ENCODE measurements around the gene NIN.
"Not testable (repeated sequence)": the region's sequence is repeated elsewhere in the genome, so short reads cannot be mapped to it uniquely, and the experiment has no call there.

Gene NIN

DNA sequence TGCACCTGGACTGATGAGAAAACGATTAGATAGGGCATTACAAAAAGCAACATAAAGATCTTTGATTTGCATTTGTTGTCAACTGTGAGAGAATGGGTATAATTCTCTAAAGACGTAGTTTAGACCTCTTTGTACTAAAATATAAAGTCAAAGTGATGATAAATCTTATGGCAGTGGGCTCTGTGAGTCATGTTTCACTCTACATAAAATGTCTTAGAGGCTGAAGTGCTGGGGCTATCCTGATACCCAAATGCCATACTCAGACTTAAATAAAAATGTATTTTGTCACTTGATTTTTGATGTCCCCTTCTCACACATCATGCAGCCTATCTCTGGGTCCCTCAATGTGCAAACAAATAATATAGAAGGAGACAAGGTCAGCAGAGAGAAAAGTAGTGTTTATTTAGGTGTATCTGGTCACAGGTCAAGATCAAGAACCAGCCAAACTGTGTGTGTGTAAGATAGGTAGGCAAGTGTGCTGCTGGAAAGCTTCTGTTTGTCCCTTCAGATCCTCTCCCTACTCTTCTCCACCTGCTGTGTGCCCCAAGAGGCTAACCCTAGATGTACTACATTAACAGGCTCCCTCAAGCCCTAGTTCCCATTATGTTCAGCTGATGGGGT is 7.0 kb upstream of the NIN start:
- DNase-seq (ENCODE audit: low read depth), result no peak

DNA sequence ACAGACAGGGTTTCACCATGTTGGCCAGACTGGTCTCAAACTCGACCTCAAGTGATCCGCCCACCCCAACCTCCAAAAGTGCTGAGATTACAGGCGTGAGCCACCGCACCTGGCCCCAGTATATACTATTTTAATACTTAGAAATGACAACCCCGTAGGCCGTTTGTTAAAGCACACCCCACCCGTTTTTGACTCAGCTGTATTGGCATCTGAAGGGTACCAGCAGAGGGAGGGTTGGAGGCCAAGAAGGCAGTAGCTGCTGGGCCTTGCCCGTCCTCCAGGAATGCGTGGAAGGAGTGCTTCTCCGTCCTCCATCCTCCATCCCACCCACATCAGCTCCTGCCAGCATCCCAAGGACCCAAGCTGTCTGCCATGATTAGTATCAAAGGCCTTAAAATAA is 6.3 kb upstream of the NIN start:
- DNase-seq (ENCODE audit: low read depth), result no peak

DNA sequence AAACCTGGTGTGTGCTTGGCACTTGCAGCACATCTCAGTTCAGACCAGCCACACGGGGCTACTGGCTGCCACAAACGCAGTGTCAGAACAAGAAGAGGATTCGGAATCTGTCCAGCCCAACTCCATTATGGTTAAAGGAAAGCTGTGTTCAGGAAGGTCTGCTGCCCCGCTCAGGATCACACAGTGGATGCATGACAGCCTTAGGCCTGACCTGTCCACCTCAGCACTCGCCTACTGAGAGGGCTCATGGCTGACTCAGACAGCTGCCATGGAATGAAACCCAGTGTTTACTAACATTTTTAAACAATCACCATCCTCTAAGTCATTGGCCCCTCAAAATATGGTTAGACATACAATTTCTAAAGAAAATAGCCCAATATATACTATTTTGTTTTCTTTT is 5.6 kb upstream of the NIN start:
- DNase-seq (ENCODE audit: low read depth), result no peak

DNA sequence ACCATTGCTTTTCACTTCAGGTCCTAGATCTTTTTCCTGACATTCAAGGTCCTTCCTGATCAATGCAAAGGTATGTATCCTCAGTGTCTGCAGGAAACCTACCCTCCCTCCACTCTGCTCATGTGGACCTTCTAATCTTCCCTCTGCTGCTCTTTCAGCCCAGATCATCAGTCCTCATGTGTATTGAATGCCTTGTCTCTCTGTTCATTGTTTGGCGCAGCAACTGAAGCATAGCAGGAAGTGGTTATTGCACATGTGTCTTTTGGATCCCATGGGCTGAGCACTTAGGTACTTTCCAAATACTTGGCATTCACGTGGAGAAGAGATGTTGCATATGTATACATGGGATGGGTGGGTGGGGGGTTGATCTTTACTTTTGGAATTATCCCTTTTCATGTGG is 4.3 kb upstream of the NIN start:
- no peak for DNase-seq (ENCODE audit: low read depth)

DNA sequence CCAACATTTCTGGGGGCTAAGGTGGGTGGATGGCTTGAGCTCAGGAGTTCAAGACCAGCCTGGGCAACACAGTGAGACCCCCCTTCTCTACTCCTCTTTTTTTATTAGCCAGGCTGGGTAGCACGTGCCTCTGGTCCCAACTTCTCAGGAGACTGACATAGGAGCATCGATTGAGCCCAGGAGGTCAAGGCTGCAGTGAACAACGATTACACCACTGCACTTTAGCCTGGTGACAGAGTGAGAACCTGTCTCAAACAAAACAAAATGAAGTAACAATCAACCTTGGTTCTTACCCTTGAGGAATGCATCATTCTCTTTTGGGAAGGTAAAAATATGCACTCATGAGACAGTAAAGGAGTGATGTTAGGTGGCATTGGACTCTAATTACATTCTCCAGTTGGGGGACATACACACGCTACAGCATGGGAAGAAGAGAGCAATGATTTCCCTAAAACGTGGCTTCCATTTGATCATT is 3.9 kb upstream of the NIN start:
- no peak for DNase-seq (ENCODE audit: low read depth)

DNA sequence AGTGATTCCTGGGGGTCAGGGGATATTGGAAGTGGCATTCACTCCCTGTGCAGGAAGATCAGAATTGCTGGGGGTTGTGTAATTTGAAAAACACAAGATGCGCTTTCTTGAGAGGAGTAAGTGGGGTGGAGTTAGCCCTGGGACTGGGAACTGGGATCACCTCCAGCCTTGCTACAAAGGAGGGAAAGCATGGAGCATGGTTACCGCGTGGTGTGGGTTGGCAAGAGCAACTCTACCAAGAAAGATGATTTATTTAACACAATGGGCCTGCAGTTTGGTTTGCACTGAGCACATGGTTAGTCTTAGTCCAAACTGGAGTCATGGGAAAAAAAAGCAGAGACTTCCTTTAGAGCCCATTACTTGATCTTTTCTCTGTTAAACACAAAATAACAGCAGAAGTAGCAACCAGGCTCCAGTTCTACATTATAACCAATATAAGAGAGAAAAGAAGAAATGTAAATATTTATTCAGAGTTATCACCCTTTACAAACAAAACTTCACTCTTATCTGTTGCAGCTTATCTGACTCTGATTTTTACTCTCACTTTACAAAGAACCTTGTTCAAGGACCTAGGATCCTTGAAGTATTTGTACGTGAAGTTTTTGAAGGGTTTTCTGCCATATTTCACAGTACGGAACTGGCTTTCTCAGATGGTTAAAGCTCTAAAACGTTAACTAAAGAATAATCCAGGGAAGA is 2.1 kb upstream of the NIN start:
- DNase-seq (ENCODE audit: low read depth), result no peak

DNA sequence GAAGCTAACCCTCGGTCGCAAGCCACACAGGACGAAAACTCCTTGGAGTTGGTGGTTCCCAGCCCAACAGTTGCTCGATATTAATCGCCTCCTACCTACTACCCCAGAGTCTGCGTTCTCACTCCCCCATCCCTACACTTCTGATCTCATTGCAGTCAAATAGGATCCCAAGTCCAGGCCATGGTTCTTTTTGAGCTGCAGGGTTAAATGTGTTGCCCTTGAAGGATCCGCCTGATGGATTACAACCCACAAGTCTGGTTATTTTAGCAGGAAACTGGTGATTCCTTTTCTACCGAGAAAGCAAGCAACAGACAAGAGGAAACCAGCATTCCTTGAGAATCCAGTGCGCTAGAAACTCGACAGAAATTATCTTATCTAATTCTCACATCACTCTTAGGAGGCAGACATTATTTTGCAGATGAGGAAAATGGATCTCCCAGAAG is 785 bp upstream of the NIN start:
- no peak for DNase-seq (ENCODE audit: low read depth)

DNA sequence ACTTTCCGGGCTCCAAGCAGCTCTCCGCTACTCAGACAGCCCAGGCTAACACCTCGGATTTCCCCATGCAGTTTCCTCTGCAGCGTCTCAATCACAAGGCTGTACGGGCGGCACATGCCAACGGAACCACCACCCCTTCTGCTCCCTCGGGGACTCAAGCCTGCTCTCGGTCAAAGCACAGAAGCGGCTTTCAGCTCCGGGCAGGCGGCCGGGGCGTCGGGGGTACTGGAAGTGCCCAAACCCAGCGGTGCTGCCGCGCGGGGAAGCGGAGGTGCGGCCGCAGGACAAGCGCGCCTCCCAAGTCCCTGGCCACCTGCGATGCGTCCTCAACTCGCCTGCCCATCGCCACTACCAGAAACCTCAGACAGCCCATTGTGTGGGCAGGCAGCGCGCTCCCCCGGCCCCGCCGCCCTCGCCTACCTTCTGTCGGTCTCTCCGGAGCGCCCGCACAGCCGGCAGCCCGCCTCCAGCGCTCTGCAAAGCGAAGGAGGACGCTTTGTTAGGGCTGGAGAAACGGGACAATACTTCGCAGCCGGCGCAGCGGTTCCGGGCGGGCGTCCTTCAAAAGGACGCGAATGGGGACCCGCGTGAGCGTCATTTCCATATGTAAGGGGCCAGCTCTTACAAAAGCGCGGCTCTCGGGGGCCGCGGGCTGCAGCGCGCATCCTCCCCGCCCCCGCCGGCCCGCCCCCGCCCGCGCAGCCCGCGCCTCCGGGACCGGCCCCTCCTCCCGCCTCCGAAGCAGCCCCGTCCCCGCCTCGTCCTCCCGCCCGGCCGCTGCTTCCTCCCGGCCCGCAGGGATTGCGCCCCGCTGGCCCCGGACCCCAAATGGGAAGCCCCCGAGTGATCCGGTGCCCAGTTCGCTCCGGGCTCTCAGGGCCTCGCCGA is 674 bp downstream of the NIN start:
- DNase-seq (ENCODE audit: low read depth), result peak; percentile 49

DNA sequence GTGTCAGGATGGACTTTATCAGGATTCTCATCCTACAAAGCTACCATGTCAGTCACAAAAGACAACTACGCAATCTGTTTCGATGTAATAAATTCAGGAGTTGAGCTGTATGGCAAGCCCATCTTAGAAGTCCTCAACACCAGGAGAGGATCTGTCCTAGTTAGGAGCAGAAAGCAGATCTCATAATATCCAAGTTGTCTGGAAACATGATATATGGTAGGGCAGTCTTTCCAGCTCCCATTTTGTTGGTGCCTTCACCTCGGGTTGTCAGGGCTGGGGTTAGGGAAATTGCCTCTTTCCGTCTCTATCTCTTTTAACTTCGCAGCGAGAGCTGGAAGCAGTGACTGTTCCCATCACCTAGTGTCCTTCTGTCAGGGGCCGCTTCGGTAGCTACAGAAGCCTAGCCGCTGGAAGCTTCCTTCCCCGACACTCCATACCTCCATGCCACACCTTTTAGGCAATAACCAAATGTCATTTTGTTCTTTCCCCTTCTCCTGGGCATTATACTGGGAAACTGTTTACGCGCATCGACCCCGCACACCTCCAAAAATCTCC is 1.4 kb downstream of the NIN start:
- DNase-seq (ENCODE audit: low read depth), result no peak

DNA sequence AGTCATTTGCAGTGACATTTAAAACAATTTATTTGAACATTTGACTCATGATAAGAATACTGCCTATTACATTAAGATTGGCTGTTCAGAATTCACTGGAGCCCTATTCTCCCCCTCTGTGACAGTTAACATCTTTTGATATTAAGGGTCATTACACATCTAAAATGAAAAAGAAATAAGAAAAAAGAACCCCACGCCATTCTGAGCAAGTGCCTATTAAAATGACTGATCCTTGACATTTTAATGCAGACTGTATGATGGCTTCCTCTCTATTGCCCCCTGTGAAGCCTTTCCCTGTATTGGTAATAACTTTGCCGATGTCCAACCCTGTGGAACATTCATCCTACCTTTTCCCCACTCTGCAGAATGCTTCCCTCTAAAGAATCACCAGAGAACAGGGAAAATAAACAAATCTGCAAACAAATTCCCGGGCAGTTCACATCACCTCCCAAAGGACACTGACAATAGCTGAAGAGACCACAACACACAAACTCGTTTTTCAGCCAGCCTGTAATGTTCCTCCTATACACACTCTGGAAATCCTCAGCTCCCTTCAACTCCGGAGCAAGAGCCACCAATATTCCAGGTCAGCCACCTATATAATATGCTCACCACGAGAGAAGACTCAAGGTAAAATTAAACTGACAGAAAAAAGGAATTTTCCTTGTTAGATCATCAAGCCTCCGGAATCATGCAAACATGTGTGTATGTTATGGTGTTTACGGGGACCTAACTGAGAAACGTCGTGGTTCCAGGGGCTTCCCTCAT is 2.1 kb downstream of the NIN start:
- DNase-seq (ENCODE audit: low read depth), result no peak

DNA sequence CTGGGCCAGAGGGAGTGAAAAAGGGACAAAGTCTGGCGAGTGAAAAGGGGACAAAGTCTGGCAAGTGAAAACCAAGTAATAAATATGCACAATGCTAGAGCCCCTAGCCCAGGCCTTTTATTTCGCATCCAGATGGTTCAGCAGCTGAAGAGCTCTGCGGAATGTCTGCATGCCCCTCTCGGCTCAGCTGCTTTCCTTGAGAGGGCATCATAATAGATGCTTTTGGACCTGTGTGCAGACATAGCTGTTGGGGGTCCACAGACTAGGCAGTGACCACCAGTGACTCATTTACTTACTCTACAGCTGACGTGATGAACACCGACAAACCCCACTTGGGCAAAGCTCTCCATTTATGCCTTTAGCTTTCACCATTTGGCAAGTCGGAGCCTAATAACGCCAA is 4.3 kb downstream of the NIN start:
- no peak for DNase-seq (ENCODE audit: low read depth)

DNA sequence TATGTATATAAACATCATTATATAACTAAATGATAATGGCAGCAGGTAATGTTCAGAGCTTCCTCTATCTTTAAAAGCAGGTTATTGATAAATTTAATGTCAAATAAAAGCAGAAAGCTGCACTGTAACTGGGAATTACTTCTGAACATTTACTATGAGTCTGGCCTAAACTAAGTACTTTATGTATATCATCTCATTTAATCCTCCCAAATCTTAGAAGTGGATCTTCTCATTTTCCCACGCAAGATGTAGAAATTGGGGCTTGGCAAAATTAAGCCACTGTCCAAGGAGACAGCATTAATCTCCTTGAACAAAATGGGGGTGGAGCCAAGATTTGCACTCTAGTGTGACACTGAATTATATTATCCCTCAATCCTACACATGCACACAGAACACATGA is 5.7 kb downstream of the NIN start:
- no peak for DNase-seq (ENCODE audit: low read depth)

DNA sequence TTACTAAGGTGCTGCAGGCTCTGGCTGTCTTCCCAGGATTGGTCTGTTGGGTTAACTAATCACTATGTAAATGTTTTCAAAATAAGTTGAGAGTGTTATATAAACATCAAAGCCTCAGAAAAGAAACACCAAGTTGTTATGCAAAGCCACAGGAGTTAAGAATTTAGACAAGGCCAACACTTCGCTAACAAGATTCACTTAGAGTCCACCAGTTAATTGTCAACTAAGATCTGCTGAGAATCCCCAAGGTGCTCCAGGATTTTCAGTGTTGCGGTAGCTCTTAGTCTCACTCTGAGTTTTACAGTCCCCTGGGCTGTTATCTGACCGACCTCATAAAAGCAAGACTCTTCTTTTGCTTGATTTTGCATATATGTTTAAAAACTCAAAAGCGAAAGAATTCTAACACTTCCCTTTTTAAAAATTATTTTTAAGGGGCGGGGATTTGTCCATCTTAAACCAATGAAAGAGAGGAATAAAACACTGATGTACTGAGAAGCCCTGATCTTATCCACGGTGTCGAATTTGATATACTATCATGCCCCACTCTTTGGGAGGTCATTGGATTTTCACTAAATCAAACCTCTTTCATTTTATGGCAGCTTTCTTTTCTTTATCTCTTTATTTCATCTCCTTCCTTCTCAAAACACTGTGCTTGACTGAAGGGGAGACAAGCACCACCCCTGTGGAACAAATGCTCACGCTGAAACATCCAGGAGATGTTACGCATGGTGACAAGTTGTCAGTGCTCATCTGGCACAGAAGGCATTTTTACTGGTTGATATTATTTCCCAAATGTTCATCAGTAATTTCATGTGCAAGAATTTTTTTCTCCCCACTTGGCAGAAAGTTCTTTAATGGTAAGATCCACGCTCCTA is 7.0 kb downstream of the NIN start:
- no peak for DNase-seq (ENCODE audit: low read depth)

DNA sequence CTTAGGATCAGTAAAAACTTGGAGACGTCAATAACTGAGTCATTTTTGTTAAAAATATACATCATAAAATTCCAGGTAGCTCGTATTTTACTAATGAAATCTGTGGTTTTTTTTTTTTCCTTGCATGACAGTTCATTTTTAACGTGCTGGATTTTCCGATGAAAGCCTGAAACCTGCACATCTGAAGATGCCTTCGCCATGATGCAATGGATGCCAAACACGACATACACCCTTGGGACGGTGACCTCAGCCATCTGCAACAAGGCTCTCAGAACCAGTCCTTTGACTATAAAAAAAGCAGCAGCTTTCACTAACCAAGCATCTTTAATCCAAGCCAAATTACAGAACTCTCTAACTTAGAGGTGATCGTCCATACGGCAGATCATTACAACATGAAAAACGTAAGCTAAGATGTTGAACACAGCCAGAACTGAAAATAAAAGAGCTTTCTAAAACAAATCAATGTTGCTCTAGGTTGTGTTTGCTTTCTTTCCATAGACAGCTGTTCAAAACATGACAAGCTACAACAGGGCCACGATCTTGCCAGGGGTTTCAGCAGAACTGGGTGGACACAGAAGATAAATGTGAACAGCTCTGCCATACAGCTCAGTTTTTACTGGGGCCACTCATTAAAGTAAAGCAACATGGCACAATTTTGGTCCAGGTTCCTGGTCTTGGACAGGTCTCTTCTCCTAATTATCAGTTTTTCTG is 7.8 kb downstream of the NIN start:
- DNase-seq (ENCODE audit: low read depth), result no peak

DNA sequence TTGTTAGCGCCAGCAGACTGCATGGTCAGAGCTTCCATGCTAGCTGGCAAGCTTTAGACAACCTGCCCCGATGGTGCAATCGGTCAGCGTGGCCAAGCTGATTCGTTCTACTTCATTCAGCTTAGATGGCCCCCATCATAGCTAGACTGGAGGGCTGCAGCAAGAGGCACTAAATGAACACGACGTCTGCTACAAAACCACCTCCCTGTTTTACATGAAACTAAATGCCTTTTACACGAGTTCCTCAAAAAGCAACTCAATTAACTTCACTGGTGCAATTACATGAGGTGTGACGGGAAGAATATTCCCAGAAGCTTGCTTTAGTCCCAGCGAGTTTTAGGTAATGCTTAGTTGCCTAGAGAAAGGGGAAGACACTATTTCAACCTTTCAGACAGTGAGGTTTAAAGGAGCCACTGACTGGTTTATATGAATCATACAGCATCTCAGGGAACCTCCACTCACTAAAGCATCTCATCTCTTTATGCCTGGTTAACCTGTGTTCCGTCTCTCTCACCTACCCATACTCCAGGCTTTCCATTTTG is 8.4 kb downstream of the NIN start:
- no peak for DNase-seq (ENCODE audit: low read depth)

DNA sequence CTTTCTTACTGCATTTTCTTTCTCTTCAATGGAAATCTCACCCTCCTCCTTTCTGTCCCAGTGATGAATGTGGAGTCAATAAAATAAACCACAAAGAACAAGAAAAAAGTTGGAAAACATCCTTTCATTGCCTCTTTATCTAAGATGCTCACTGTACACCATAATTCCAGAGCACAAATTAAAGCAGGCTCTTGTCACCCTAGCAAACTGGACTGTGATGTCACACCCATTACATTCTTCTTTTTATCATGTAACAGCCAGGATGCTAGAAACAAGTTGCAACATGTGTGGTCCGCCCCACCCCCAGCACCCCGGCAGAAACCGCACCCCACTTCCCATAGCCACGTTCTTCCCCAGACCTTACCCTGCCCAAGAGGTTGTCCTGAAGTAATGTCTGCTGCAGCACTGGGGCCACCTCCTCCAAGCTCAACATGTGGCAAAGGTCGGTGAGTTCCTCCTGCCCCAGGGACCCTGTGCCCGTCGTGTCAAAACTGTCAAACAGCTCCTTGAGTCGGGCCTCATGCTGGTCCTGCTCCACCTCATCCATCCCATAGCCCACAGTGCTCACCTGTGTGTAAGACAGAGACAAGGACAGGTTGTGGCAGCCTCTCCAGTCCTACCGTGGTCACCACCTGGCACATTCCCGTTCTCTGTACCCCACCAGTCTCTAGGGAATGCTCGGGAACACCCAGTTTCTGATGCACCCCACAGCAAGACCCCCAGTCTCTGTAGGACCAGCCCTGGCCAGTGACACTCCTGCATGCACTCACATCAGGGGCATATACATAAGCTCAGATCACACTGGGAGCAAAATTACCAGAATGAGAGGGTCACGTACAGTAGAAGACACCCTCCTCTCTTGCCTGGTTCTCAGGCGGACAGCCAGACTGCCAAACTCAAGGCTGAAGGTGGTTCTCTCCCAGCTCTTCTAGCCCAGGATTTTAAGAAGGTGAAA is 9.2 kb downstream of the NIN start:
- peak; percentile 34 for DNase-seq (ENCODE audit: low read depth)

DNA sequence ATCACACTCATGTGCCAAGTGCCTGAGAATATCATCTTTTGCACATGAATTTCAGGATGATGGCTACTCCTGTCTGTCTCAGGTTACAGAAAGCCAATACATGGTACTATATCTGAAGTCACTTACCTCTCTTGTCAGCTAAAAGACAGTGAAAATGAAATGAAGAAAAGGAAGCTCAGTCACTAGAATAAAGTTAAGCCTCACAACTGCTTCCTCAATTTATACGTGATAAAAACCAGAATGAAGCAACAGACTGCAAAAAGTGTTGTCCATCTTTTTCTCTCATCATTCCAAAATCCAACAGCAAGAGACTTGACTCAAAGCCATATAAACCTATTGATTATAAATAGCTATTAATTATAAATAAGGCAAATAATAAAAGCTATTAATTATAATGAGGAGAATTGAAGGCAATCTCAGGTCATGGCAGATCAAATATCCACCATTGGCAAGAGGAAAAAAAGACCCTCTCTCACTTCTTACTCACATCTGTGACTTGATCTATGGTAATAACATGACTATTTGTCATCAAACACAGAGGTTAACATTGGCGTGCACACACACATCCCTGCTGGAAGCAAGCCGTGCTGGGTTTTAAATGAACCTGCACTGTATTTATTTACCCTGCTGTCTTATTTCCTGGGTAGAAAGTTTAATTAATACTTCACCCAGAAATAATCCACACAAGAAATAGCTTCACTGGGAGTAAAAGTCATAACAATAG is 10.0 kb downstream of the NIN start:
- no peak for DNase-seq (ENCODE audit: low read depth)

DNA sequence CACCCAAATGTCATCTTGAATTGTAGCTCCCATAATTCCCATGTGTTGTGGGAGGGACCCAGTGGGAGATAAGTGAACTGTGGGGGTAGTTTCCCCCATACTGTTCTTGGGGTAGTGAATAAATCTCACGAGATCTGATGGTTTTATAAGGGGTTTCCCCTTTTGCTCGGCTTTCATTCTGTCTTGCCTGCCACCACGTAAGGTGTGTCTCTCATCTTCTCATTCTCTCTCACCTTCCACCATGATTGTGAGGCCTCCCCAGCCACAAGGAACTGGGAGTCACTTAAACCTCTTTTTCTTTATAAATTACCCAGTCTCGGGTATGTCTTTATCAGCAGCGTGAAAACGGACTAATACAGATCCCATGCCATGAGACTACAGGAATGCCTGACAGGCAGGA is 11.7 kb downstream of the NIN start:
- DNase-seq (ENCODE audit: low read depth), result not testable (repeated sequence)
